Osteocyte (in vitro differentiated cells): Measurements from ENCODE around the gene FAM25A. TPM values are rescaled to one million over a fixed set of nuclear protein-coding genes. Genes with fewer than 3 reads are reported as not detected.
A peak's percentile ranks its signal among the peaks of the same experiment; 100 is the strongest.
"Not testable (repeated sequence)": the region's sequence is repeated elsewhere in the genome, so short reads cannot be mapped to it uniquely, and the experiment has no call there.

ENCODE experiments used
- DNase-seq: peaks from one replicate; pipeline ENCODE4 v3.0.0; 2021; ENCODE audit warnings: mixed read lengths; ENCODE audit not compliant: unreplicated experiment; ENCODE audit errors: extremely low spot score
- H3K27ac Mint-ChIP-seq: one replicate; pipeline ENCODE4 v1.8.0; 2021; ENCODE audit warnings: mild to moderate bottlenecking, mixed read lengths; ENCODE audit not compliant: unreplicated experiment
- H3K27me3 Mint-ChIP-seq: one replicate; pipeline ENCODE4 v1.8.0; 2021; ENCODE audit warnings: mixed read lengths; ENCODE audit not compliant: unreplicated experiment
- H3K36me3 Mint-ChIP-seq: one replicate; pipeline ENCODE4 v1.8.0; 2021; ENCODE audit warnings: mixed read lengths; ENCODE audit not compliant: unreplicated experiment
- H3K4me1 Mint-ChIP-seq: one replicate; pipeline ENCODE4 v1.8.0; 2021; ENCODE audit warnings: mixed read lengths; ENCODE audit not compliant: unreplicated experiment
- H3K4me3 Mint-ChIP-seq: one replicate; pipeline ENCODE4 v1.8.0; 2021; ENCODE audit warnings: mild to moderate bottlenecking, moderate library complexity, mixed read lengths; ENCODE audit not compliant: unreplicated experiment
- H3K9me3 Mint-ChIP-seq: one replicate; pipeline ENCODE4 v1.8.0; 2021; ENCODE audit warnings: mixed read lengths; ENCODE audit not compliant: unreplicated experiment
- long read RNA-seq: library from polyadenylated mRNA; unstranded; transcript quantifications from one replicate; pipeline ENCODE4 v2.0.0, GENCODE V29; 2021
- total RNA-seq: library from RNA; stranded (reverse); gene quantifications from 2 replicates; pipeline ENCODE4 v1.2.1, GENCODE V29; 2021
- TF ChIP-seq, protein P1 (sequence below): fragments of 200-600 bp; sonication (generic); IDR thresholded peaks from 2 replicates; pipeline ENCODE4 v1.5.0; 2021; ENCODE audit warnings: antibody characterized with exemption, mild to moderate bottlenecking, moderate library complexity

Gene FAM25A
- total RNA-seq, result not detected in 2 replicates
- long read RNA-seq, result 0 reads

DNA sequence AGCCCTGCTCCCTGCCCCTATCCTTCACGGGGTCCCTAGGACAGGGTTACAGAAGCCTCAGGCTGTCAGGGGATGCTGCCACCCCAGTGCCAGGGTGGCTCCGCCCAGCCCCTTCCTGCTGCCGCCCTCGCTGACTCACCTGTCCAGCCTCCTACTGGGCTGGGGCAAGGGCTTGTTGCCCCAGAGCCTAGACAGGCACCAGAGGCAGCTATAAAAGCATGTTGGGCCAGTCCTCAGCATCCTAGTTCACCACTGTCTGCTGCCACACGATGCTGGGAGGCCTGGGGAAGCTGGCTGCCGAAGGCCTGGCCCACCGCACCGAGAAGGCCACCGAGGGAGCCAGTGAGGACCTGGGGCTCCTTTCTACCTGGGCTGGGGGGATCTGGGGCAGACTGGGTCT, at the start of gene FAM25A:
Gene FAM25A, plus strand, starts transcription at position 239 of the 400 bp plus-strand sequence. Its CDS starts 31 bp downstream, at position 270.
- H3K4me1 Mint-ChIP-seq, H3K36me3 Mint-ChIP-seq, H3K27me3 Mint-ChIP-seq, H3K4me3 Mint-ChIP-seq, H3K27ac Mint-ChIP-seq, DNase-seq, H3K9me3 Mint-ChIP-seq: not testable (repeated sequence)

DNA sequence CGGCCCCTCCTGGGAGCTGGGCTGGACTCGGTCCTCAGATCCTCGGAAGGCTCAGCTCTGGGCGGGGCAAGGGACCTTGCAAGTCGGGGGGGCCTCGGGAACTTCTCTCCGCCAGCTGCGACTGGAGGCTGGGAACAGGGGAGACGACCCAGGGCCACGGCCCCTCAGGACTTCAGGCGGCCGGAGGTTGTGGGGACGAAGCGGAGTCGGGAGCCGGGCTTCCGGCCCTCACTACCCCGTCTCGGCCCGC, 49.2 kb upstream of the FAM25A start:
- peak overlapping the region; percentile 97 for H3K27ac Mint-ChIP-seq
- H3K9me3 Mint-ChIP-seq, result no peaks in the 10 kb centered on the region
- peak overlapping the region; percentile 78 for H3K4me3 Mint-ChIP-seq
- no peak for DNase-seq
- peaks cover 48% of the 10 kb centered on the region for H3K4me1 Mint-ChIP-seq
- H3K27me3 Mint-ChIP-seq, result no peaks in the 10 kb centered on the region
- H3K36me3 Mint-ChIP-seq, result no peaks in the 10 kb centered on the region
- TF ChIP-seq, protein P1, sequence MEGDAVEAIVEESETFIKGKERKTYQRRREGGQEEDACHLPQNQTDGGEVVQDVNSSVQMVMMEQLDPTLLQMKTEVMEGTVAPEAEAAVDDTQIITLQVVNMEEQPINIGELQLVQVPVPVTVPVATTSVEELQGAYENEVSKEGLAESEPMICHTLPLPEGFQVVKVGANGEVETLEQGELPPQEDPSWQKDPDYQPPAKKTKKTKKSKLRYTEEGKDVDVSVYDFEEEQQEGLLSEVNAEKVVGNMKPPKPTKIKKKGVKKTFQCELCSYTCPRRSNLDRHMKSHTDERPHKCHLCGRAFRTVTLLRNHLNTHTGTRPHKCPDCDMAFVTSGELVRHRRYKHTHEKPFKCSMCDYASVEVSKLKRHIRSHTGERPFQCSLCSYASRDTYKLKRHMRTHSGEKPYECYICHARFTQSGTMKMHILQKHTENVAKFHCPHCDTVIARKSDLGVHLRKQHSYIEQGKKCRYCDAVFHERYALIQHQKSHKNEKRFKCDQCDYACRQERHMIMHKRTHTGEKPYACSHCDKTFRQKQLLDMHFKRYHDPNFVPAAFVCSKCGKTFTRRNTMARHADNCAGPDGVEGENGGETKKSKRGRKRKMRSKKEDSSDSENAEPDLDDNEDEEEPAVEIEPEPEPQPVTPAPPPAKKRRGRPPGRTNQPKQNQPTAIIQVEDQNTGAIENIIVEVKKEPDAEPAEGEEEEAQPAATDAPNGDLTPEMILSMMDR, result no peak

DNA sequence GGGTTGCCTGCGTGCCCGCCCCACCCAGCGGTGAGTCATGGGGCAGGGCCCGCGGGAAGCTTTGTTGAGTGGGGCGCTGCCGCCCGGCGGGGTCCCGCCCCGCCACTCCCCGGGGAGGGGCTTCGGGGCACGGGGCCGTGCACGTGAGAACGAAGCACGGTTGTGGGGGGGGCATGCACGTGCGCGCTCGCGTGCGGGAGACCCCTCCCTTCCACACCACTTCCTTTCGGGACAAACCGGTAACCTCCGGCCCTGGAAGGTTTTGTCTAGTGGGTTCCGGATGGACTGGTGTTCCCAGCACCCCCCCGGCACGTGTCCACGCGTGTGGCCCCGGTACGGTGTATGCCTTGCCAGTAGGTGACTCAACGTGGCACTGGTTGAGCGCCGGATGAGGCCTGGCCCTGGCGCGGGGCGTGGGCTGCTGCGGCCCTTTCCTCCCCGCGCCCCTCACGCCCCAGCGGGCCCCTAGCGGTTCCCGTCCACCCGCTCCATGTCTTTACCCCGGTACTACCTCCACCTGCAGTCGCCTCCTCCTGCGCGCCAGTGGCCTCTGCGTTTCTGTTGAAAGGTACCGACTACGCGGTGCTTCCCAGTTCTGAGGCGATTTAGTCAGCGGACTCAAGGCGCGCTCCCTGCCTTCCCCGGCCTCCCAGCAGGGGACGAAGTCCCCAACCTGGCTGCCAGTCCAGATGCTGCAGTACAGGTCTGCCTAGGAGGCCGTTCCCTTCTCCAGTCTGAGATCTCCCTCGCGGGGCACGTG, 48.7 kb upstream of the FAM25A start:
- TF ChIP-seq, protein P1, result no peak
- peak overlapping the region; percentile 78 for H3K4me3 Mint-ChIP-seq
- peak overlapping the region; percentile 97 for H3K27ac Mint-ChIP-seq
- H3K36me3 Mint-ChIP-seq, result no peaks in the 10 kb centered on the region
- no peaks in the 10 kb centered on the region for H3K27me3 Mint-ChIP-seq
- no peaks in the 10 kb centered on the region for H3K9me3 Mint-ChIP-seq
- DNase-seq, result peak; percentile 95
- H3K4me1 Mint-ChIP-seq, result peaks cover 43% of the 10 kb centered on the region

DNA sequence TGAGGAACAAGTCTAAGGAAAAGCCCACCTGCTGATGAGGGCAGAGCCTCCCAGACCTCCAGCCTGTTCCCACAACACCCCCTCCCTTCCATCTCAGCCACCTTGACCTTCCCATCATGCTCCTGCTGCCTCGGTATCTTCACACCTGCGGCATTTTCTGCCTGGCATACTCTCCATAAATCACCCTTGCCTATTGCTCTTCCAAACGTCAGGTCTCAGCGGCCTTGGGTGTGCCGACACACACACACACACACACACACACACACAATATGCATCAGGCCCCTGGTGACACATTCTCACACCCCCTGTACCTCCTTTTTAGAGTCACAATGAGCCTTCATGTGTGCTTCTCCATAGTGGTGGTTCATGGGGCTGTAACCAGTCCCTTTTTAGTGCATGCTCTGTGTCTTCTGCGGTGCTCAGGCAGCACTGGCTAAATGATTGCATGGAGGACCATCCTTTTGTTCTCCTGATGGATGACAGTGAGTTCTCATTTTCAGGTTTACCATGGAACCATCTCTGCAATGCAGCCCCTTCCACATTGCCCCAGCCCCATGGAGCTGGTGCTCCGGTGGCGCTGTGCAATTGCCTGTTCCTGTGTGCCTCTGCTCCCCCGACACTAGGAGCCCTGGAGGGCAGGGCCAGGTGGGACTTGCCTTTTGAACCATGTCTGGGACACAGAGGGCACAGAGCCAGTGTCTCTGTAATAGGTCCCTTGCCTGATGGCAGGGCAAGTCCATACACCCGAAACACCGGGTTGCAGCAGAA, 47.3 kb upstream of the FAM25A start:
- Mint-ChIP-seq H3K36me3 (no peaks in the 10 kb centered on the region), H3K4me1 (peaks cover 46% of the 10 kb centered on the region), H3K9me3 (no peaks in the 10 kb centered on the region), H3K27me3 (no peaks in the 10 kb centered on the region), H3K4me3 (no peak overlapping the region), H3K27ac (peak overlapping the region; percentile 59)
- TF ChIP-seq, protein P1, result no peak
- DNase-seq, result no peak

DNA sequence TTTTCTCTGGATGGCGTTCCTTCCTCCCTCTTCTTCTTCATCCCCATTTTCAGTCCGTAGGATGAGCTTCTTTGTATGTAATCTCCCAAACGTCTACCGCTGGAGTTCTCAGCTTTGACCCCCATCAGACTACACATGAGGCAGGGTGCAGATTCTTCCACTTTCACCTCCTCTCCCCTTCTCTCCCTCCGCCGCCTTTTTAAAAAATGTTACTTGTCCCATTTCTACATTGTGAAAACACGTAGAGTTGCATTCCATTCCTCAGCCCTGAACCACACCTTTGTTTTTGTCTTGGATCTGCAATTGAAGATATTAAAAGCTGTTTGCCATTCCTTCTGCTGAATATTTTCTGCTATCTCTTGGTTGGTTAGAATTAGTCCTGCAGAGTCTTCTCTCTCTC, 45.6 kb upstream of the FAM25A start:
- Mint-ChIP-seq H3K27me3 (no peaks in the 10 kb centered on the region), H3K4me3 (no peak overlapping the region), H3K4me1 (peaks cover 59% of the 10 kb centered on the region), H3K9me3 (no peaks in the 10 kb centered on the region), H3K27ac (no peak overlapping the region), H3K36me3 (no peaks in the 10 kb centered on the region)
- DNase-seq, result no peak
- TF ChIP-seq, protein P1, result no peak
